IPS DF 19.7 (cell line): ENCODE data around the gene FARS2.

Experiments
- DNase-seq: peaks from one replicate; pipeline ENCODE4 v3.0.0-alpha.2; 2013; ENCODE audit warnings: low read depth, low spot score

FARS2 gene

GRCh38 chr6:5580736-5581581 lies 319.6 kb downstream of the FARS2 start:
- DNase-seq, result no peak

- DNase-seq, result no peak
Measured at GRCh38 chr6:5582762-5583161, 321.4 kb downstream of the FARS2 start.

- DNase-seq, result no peak
Measured at GRCh38 chr6:5583528-5583927, 322.2 kb downstream of the FARS2 start.

GRCh38 chr6:5584078-5584482 lies 322.8 kb downstream of the FARS2 start:
- no peak for DNase-seq

GRCh38 chr6:5587648-5588047 lies 326.3 kb downstream of the FARS2 start:
- DNase-seq, result no peak

GRCh38 chr6:5589422-5590141 lies 328.3 kb downstream of the FARS2 start:
- no peak for DNase-seq

GRCh38 chr6:5590187-5590586 lies 328.9 kb downstream of the FARS2 start:
- DNase-seq, result no peak

GRCh38 chr6:5592886-5593519 lies 331.7 kb downstream of the FARS2 start:
- no peak for DNase-seq

- DNase-seq, result no peak
Measured at GRCh38 chr6:5595184-5595583, 333.9 kb downstream of the FARS2 start.

GRCh38 chr6:5597413-5597812 lies 336.1 kb downstream of the FARS2 start:
- DNase-seq, result no peak

- no peak for DNase-seq
Measured at GRCh38 chr6:5598123-5598522, 336.8 kb downstream of the FARS2 start.

- no peak for DNase-seq
Measured at GRCh38 chr6:5599127-5599526, 337.8 kb downstream of the FARS2 start.

- DNase-seq, result no peak
Measured at GRCh38 chr6:5605937-5606336, 344.6 kb downstream of the FARS2 start.

- DNase-seq, result no peak
Measured at GRCh38 chr6:5606546-5606945, 345.2 kb downstream of the FARS2 start.

GRCh38 chr6:5610640-5611039 lies 349.3 kb downstream of the FARS2 start:
- no peak for DNase-seq

GRCh38 chr6:5617179-5617578 lies 355.9 kb downstream of the FARS2 start:
- no peak for DNase-seq

GRCh38 chr6:5619249-5619648 lies 357.9 kb downstream of the FARS2 start:
- DNase-seq, result no peak

GRCh38 chr6:5622276-5623005 lies 361.1 kb downstream of the FARS2 start:
- no peak for DNase-seq

GRCh38 chr6:5623769-5624168 lies 362.5 kb downstream of the FARS2 start:
- no peak for DNase-seq

GRCh38 chr6:5624256-5624655 lies 362.9 kb downstream of the FARS2 start:
- DNase-seq, result no peak

- DNase-seq, result no peak
Measured at GRCh38 chr6:5626727-5627426, 365.6 kb downstream of the FARS2 start.
